ENCODE results near the gene TACR1.

DNA sequence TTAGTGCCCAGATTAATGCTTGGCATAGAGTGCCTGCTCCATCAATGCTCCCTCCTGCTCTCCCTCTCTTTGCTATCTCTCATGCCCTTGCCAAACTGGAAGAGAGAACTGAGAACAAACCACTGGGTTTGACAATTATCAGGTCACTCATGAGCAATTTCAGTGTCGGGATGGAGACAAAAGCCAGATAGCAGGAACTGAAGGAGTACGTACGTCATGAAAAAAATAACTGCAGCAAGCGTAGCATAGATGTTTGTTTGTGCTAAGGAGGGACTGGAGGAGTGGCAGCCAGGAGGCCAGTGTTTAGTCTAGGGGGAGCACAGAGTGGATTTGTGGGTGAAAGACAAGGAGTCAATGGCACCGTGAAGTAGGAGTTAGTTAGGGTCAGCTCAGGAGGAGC is 127.6 kb downstream of the TACR1 start:
- TF ChIP-seq, protein P1, sequence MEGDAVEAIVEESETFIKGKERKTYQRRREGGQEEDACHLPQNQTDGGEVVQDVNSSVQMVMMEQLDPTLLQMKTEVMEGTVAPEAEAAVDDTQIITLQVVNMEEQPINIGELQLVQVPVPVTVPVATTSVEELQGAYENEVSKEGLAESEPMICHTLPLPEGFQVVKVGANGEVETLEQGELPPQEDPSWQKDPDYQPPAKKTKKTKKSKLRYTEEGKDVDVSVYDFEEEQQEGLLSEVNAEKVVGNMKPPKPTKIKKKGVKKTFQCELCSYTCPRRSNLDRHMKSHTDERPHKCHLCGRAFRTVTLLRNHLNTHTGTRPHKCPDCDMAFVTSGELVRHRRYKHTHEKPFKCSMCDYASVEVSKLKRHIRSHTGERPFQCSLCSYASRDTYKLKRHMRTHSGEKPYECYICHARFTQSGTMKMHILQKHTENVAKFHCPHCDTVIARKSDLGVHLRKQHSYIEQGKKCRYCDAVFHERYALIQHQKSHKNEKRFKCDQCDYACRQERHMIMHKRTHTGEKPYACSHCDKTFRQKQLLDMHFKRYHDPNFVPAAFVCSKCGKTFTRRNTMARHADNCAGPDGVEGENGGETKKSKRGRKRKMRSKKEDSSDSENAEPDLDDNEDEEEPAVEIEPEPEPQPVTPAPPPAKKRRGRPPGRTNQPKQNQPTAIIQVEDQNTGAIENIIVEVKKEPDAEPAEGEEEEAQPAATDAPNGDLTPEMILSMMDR (IDR thresholded peaks at IDR 0.05) = no peak
- no peak for TF ChIP-seq POLR2A (IDR thresholded peaks at IDR 0.05)
- TF ChIP-seq EP300 (IDR thresholded peaks at IDR 0.05) = no peak
